NCI-H526 treated with DMSO at 0.1 percent for 48 hours (cell line): ENCODE data around the gene MYH10.

Experiments
- DNase-seq: peaks from one replicate; lab custom pipeline; 2025; lab: John Stamatoyannopoulos, UW

Gene MYH10

DNA sequence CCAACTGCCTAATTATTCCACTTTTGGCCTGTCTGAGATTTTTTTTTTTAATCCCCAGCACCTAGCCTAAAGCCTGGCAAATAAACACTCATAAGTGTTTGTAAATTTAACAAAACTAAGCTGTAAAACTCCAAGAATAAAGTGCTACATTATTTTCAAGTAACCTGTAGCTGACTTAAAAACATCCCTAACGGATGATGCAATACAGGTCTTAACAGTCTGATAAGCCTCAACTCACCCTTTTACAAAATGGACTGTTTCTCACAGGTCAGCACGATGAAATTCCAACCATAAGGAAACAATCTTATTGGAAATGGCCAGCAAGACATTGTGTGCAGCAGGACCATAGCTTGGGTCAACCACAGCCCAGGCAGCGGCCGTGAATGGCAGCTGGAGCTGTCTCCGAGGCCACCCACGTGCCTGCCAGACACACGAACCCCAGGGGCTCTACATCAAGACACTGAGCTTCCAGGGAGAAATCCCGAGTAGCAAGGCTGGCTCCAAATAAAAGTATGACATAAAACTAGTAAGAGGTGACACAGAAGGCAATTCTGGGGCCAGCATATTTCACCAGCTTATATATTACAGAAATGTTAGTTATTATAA lies 135.9 kb downstream of the MYH10 start:
- no peak for DNase-seq

- no peak for DNase-seq
Measured at GRCh38 chr17:8494021-8494420, 136.5 kb downstream of the MYH10 start.

- no peak for DNase-seq
Measured at GRCh38 chr17:8492121-8492520, 138.4 kb downstream of the MYH10 start.

GRCh38 chr17:8490256-8491023 lies 140.1 kb downstream of the MYH10 start:
- no peak for DNase-seq

- no peak for DNase-seq
Measured at GRCh38 chr17:8489841-8490240, 140.7 kb downstream of the MYH10 start.

DNA sequence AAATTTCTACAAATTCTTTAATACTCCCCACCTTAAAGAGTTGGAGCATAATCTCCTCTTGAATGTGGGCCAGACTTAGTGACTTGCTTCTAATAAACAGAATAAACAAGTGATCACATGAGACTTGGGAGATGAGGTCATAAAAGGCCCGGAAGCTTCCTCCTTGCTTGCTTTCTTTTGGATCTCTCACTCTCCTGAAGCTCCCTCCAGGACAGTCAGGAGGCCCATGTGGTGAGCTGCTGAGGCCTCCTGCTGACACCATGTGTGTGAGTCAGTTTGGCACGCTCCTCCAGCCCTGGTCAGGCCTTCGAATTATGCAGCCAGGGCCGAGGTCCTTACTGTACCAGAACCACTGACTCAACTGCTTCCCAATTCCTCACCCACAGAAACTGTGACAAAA lies 141.6 kb downstream of the MYH10 start:
- no peak for DNase-seq

GRCh38 chr17:8488491-8488890 lies 142.0 kb downstream of the MYH10 start:
- DNase-seq, result no peak

- DNase-seq, result no peak
Measured at GRCh38 chr17:8487743-8488142, 142.8 kb downstream of the MYH10 start.

- no peak for DNase-seq
Measured at GRCh38 chr17:8487130-8487645, 143.3 kb downstream of the MYH10 start.

DNA sequence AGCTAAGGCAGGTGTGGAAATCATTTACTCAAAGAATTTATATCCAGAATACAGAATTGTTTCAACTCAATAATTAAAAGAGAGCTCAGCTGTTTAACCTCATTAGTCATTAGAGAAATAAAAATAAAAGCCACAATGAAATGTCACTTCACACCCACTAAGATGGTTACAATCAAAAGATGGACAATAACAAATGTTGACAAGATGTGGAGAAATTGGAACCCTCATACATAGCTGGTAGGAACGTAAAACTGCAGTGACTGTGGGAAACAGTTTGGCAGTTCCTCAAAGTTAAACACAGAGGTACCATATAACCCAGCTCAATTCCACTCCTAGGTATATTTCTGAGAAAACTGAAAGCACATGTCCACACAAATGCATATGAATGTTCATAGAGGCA lies 145.0 kb downstream of the MYH10 start:
- no peak for DNase-seq

DNA sequence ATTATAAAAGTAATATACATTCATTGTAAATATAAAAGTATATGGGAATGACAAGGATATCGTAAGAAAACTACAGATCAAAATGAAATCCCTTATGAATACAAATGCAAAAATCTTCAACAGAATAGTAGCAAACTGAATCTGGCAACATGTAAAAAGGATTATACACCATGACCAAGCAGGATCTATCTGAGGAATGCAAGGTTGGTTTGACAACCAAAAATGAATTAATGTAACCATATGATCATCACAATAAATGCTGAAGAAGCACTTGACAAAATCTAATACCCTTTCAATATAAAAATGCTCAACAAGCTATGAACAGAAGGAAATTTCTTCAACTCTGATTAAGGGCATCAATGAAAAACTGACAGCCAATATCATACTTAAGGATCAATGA lies 146.1 kb downstream of the MYH10 start:
- no peak for DNase-seq

- no peak for DNase-seq
Measured at GRCh38 chr17:8482546-8482945, 148.0 kb downstream of the MYH10 start.

DNA sequence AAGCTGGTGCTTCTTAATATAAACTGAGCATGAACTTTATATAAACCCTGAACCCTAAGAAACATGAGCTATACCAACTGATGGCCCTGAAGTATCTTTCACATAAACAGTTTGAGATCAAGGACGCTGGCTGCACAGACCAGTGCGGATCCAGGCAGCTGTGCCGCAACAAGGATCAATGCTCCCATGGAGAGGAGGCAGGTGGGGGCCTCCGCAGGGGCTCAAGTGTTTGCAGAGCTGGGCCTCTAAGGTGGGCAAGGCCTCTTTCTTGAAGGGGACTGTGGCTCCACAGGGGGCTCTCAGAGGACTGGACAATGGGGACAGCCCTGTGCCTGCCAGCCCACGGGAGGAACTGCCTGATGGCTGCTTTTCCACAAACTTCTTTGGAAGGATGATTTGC lies 148.8 kb downstream of the MYH10 start:
- DNase-seq, result no peak

DNA sequence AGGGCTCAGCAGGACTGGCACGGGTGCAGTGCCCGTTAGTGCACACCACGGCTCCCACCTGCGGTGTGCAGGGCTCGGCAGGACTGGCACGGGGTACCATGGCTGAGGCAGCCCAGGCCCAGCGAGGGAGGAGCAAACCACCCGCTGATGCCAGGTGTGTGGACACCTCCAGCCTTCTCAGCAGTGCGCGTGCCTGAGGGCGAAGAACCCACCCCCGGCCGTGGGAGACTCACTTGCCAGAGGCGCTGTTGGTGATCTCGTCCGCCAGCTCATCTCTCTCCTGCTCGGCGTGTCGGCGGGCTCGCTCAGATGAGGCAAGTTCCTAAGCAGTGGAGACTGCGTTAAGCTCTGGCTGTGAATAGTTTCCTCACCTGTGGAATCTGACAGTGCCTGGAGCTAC lies 149.4 kb downstream of the MYH10 start:
- no peak for DNase-seq

DNA sequence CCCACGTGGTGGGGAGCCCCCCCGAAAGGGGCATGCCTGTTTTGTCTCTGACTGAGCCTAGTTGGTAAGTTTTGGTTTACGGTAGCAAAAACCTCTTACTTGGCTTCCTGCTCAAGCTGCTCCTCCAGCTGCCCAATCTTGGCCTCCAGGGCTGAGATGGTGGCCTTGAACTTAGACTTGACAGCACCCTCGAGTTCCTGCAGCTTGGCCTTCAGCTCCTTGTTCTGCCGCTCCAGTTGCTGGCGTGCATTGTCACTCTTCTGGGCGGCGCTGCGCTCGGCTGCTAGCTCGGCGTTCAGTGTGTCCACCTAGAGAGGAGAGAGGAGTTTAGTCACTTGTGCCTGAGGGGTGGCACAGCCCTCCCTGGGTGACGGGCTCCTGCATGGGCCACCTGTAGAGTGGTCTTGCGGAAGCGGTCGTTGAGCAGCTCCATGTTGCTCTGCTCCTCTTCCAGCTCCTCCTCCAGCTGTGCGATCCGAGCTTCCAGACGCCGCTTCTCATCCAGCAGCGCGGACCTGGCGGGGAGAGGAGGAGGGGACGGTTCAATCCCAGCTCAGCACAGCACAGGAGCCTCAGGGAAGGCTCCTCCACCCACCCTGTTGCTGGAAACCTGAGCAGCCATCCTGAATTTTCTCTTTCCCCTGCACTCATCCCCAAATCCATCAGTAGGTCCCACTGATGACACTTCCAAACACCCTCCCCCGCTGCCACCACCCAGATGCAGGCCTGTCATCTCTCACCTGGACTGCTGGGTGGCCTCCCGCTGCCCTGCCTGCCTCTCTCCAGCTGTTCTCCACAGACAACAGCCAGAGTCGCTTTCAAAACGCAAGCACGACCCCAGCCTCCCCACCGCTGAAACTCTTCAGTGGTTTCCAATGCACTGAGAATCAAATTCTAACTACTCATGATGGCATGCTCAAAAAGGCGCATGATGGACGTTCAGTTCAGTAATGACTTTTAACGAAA lies 150.2 kb downstream of the MYH10 start:
- no peak for DNase-seq

- DNase-seq, result no peak
Measured at GRCh38 chr17:8479431-8479947, 151.0 kb downstream of the MYH10 start.

DNA sequence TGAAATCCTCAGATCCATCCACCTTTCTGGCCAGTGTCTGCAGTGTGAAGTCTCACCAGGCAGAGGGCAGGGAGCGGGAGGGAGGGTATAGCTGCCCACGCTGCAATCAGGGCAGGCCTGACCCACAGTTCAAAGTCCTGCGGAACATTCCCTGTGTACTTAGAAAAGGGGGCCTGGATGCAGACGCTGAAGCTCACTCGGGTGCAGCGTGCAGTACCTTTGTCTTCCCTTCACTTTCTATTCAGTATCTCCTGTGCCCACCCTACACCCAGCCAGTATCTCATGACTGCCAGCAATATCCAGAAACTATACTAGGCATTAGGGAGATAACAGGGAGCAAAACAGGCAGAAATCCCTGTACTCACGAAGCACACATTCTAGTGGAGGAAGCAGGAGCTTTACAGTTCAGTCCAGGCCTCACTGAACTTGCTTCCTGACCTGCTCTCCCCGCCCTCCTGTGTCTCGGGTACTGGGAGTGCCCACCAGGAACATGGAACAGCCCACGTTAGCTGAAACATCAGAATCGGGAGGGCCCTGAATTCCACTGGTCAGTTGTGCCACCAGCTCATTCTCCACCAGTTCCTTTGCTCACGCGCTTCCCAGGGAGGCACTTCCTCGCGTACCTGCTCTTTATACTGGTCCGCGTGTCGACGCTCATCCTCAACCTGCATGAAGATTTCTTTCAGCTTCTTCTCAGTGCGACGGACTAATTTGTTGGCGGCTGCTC lies 152.6 kb downstream of the MYH10 start:
- DNase-seq, result no peak

DNA sequence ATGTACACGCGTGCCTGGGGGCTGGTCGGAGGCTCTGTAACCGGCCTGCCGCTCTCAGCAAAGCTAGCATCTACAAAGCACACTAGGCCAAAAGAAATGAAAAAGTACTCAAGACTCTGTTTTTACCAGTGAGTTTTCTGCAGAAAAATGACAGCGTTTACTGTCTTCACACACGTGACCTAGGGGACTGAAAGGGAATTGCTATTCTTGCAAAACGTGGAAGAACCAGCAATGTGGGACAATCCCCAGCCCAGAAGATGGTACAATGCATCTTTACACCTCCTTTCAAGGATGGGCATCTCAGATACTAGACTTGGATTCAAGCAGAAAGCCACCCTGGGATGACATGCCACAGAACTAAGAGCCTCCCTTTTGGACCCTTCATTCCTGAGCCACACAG lies 153.4 kb downstream of the MYH10 start:
- no peak for DNase-seq

DNA sequence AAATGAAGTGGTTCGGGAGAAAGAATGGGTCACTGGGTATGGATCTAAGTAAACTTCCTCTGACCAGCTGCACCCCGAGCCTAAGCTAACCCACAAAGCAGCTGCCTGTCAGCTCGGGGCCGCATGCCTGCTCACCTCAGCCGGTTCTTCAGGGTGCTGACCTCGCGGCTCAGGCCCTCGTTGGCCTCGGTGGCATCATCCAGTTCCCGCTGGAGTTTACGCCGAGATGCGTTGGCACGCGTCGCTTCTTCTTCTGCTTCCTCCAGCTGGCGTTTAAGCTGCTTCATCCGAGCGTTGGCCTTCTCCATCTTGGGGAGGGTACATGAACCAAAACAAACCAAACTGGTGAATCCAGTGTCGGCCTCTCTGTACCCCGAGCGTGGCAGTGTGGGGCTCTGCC lies 153.8 kb downstream of the MYH10 start:
- DNase-seq, result no peak

DNA sequence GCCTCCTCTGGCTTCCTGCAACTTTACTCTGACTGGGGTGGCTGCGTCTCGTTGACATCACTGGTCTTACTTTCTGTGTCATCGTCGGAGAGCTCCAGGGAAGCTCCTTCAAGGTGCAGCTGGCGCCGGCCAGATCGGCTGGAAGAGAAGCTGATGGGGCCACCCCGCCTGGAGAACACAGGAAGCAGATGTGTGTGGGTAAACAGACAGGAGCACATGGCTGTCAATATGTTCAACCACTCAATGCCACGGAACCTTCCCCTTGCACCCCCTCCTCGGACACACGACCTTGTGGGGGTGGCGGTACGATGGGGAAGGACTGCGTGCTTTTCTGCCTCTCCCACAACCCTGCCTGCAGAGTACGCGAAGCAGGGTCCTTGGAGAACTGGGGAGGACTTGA lies 154.7 kb downstream of the MYH10 start:
- DNase-seq, result no peak

GRCh38 chr17:8475227-8475626 lies 155.3 kb downstream of the MYH10 start:
- no peak for DNase-seq

GRCh38 chr17:8474826-8475225 lies 155.7 kb downstream of the MYH10 start:
- DNase-seq, result no peak
